ENCODE data around the gene C11orf98.

DNA sequence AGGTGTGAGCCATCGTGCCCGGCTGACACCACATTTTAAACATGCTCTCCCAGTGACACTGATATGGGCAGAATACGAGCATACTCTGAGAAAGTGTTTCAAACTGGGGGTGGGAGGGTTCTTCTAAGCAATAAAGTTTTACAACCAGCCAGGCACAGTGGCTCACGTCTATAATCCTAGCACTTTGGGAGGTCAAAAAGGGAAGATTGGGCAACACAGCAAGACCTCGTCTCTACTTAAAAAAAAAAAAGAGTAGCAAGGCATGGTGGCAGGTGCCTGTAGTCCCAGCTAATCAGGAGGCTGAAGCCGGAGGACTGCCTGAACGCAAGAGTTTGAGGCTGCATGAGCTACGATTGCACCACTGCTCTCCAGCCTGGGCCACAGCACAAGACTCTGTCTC is 20.8 kb downstream of the C11orf98 start:
- TF ChIP-seq POLR2A (IDR thresholded peaks at IDR 0.05) (no peak), CTCF (IDR thresholded peaks at IDR 0.05) (no peak)

All from adrenal gland (tissue), 5 donors.